Gastrocnemius medialis (tissue), 4 donors: Measurements from ENCODE around the gene RSPH9. TPM values are rescaled to one million over a fixed set of nuclear protein-coding genes. Genes with fewer than 3 reads are reported as not detected.
"Not testable (repeated sequence)": the region's sequence is repeated elsewhere in the genome, so short reads cannot be mapped to it uniquely, and the experiment has no call there.

Experiments used
- ATAC-seq, 2 donors: fragments of 150-250 bp; one replicate each; pipeline ENCODE4 v1.9.1; 2016
- DNase-seq, 2 donors: peaks; one replicate each; pipeline ENCODE4 v3.0.0-alpha.2; 2019
- H3K27ac ChIP-seq, 4 donors: fragments of 200-600 bp; sonication (generic); 1 replicate in 1 of 4; 2 replicates in 3 of 4; pipeline ENCODE4 v1.5.1; 2016 to 2018; ENCODE audit warnings: mild to moderate bottlenecking in 2 of 4, moderate library complexity in 1 of 4
- H3K27me3 ChIP-seq, 3 donors: fragments of 200-600 bp; sonication (generic) in 2 of 3; 1 replicate in 1 of 3; 2 replicates in 2 of 3; pipeline versions ENCODE4 v1.5.1 to v1.6.0; 2016 to 2019; ENCODE audit warnings: mild to moderate bottlenecking in 1 of 3, moderate library complexity in 1 of 3
- H3K36me3 ChIP-seq, 2 donors: fragments of 200-600 bp; sonication (generic) in 1 of 2; one replicate each; pipeline ENCODE4 v1.5.1; 2017 to 2018
- H3K4me1 ChIP-seq, 2 donors: fragments of 200-600 bp; sonication (generic) in 1 of 2; one replicate each; pipeline ENCODE4 v1.5.1; 2016 to 2017; ENCODE audit warnings: mild to moderate bottlenecking in 2 of 2
- H3K4me3 ChIP-seq, 4 donors: fragments of 200-600 bp; sonication (generic) in 3 of 4; 1 replicate in 1 of 4; 2 replicates in 3 of 4; pipeline ENCODE4 v1.5.1; 2016 to 2019; ENCODE audit warnings: mild to moderate bottlenecking in 2 of 4
- H3K9me3 ChIP-seq, 3 donors: fragments of 200-600 bp; sonication (generic) in 2 of 3; 1 replicate in 1 of 3; 2 replicates in 2 of 3; pipeline ENCODE4 v1.5.1; 2016 to 2019
- POLR2A ChIP-seq, 2 donors: fragments of 450-650 bp; IDR thresholded peaks; one replicate each; pipeline ENCODE4 v1.6.1; 2017; ENCODE audit warnings: antibody characterized with exemption in 2 of 2, mild to moderate bottlenecking in 2 of 2, moderate library complexity in 2 of 2
- in situ Hi-C, 4 donors: fragments of 200-750 bp; cut with MboI; loops; one replicate each; pipeline versions ENCODE4 v1.15.0 to v1.8.0; 2017; ENCODE audit warnings: low sequenced_read_pairs in 4 of 4
- intact Hi-C: fragments of 100-400 bp; cut with DNase I; formaldehyde crosslinking; loops from one replicate; pipeline ENCODE4 v1.15.1; 2023; ENCODE audit warnings: low total_unique reads
- total RNA-seq, 4 donors: library from RNA; depleted of rRNA; stranded (reverse); fragments of >200 nt; gene quantifications; one replicate each; pipeline versions ENCODE4 v1.1.0 to v1.2.3, GENCODE V29; 2016
- TF ChIP-seq, protein P1 (sequence below), 5 experiments: fragments of 450-650 bp in 3 of 5; fragments of 200-600 bp in 2 of 5; sonication (generic) in 2 of 5; IDR thresholded peaks in 4 of 5; conservative IDR thresholded peaks in 1 of 5; 1 replicate in 4 of 5; 2 replicates in 1 of 5; pipeline ENCODE4 v1.5.1; 2016 to 2019; ENCODE audit warnings: antibody characterized with exemption in 5 of 5, mild to moderate bottlenecking in 3 of 5, moderate library complexity in 3 of 5

RSPH9 gene
- total RNA-seq, 4 donors from 2014 or later = 0.09 TPM; not detected in 3

DNA sequence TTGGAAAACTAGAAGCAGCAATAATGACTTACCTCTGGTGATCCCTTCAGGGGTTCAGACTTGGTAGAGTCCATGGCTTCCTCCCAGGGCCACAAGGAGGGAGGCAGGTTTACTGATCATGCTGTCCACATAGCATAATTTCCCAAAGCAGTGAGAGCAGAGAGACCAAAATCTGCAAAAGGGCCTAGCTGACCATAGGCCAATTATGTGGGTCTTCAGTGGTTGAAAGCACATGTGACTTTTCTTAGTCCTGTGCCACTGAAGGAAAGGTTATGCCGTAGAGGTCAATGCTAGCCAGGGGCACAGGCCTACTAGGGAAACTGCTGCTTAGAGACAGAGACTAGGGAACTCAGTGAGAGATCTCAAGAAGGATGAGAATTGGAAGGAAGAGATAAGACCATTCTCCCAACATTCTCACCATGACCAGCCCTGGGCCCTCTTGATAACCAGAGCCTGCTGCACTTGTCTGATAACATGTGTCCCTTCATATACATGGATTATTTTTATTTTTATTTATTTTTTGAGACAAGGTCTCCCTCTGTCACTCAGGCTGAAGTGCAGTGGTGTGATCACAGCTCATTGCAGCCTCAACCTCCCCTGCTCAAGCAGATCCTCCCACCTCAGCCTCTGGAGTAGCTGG, 13.7 kb upstream of the RSPH9 start:
- Histone ChIP-seq H3K4me3 (no peak overlapping the region), H3K36me3 (no peaks in the 10 kb centered on the region), H3K4me1 (peaks cover 26 to 29% of the 10 kb centered on the region in 2 donors), H3K27ac (peak overlapping the region; percentile 97 to 100 (median 100)), H3K9me3 (no peaks in the 10 kb centered on the region), H3K27me3 (no peaks in the 10 kb centered on the region)
- in situ Hi-C loops (no loop called here), intact Hi-C loops (no loop called here)
- DNase-seq (no peak), ATAC-seq (no peak)
- TF ChIP-seq, protein P1, sequence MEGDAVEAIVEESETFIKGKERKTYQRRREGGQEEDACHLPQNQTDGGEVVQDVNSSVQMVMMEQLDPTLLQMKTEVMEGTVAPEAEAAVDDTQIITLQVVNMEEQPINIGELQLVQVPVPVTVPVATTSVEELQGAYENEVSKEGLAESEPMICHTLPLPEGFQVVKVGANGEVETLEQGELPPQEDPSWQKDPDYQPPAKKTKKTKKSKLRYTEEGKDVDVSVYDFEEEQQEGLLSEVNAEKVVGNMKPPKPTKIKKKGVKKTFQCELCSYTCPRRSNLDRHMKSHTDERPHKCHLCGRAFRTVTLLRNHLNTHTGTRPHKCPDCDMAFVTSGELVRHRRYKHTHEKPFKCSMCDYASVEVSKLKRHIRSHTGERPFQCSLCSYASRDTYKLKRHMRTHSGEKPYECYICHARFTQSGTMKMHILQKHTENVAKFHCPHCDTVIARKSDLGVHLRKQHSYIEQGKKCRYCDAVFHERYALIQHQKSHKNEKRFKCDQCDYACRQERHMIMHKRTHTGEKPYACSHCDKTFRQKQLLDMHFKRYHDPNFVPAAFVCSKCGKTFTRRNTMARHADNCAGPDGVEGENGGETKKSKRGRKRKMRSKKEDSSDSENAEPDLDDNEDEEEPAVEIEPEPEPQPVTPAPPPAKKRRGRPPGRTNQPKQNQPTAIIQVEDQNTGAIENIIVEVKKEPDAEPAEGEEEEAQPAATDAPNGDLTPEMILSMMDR (IDR thresholded peaks at IDR 0.05 in 4 of 5, conservative IDR thresholded peaks at IDR 0.05 in 1 of 5) = no peak
- TF ChIP-seq POLR2A (IDR thresholded peaks at IDR 0.05) = no peak

DNA sequence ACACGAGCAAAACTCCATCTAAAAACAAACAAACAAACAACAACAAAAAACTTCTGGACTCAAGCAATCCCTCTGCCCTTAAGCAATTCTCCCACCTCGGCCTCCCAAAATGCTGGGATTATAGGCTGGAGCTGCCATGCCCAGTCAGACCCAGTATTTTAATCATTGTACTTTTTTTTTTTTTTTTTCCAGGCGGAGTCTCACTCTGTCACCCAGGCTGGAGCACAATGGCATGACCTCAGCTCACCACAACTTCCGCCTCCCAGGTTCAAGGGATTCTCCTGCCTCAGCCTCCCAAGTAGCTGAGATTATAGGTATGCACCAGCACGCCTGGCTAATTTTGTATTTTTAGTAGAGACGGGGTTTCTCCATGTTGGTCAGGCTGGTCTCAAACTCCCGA, 11.8 kb upstream of the RSPH9 start:
- intact Hi-C loops, H3K4me3 ChIP-seq, H3K27me3 ChIP-seq, ATAC-seq, DNase-seq, H3K9me3 ChIP-seq, in situ Hi-C loops, H3K36me3 ChIP-seq, H3K27ac ChIP-seq: not testable (repeated sequence)
- peaks cover 31 to 35% of the 10 kb centered on the region in 2 donors for H3K4me1 ChIP-seq

DNA sequence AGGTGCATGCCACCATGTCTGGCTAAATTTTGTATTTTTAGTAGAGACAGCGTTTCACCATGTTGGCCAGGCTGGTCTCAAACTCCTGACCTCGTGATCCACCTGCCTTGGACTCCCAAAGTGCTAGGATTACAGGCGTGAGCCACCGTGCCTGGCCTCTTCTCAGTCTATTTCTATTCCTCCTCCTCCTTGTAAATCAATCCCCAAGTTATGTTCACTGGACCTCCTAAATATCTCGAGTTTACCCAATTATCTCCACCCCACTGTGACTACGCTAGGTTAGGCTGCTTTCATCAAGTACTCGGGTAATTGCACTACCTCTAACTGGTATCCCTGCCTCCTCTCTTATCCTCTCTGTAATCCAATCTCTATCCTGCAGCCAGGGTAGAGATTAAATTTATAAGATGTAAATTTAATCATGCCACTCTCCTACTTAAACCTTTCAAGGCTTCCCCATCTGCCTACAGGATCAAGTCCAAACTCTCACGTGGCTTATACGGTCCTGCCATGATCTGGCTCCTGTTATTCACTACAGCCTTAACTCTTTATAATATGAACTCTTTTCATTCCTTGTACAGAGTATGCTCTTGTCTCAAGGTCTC, 10.0 kb upstream of the RSPH9 start:
- Histone ChIP-seq H3K27me3 (no peaks in the 10 kb centered on the region), H3K4me3 (no peak overlapping the region)
- intact Hi-C loops = no loop called here

DNA sequence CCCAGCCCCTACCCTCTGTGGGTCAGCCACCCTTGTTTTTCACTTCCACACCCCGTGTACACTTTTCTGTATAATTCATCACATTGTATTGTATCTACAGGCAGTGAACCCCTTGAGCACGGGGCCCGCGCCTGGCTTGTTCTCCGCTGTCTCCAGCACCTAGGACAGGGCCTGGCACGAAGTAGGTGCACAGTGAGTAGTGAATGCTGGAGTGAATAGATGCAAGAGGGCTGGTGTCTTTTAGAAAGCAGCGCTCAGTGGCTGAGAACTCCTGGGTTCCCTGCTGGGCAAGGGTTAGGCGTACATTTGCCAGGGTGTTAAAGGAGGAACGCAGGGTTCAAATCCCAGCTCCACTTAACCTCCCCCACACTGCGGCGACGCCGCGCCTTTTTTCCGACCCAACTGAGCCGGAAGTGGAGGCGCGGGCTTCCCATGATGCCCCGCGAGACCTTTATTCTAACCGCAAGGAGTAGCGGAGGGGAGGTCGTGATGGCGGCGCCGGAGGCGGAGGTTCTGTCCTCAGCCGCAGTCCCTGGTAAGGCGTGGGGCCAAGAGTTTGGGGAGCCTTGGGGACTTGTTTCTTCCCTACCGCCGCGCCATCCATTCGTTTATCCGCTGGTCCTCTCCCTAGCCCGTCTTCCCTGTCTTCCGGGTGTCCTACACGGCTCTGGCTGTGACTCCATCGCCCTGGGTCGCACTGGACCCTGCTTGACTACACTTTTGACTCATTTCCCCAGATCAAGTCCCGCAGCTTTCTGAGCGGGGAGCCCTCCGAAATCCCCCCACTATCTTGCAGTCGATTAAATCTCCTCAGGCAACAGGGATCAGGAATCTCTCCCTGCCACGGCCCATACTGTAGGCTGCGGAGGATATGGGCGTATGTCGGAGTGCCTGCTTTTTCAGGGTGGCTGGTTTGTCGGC, 9.2 kb upstream of the RSPH9 start, which contains the start of gene MAD2L1BP:
MAD2L1BP (plus strand) TSS at position 454 of the 921 bp plus-strand sequence; CDS start at position 490, 36 bp downstream.
- intact Hi-C loops (no loop called here), in situ Hi-C loops (no loop called here)
- Histone ChIP-seq H3K27me3 (no peaks in the 10 kb centered on the region), H3K27ac (peak within 1 kb of the TSS; percentile 86 to 93 (median 90)), H3K36me3 (peaks cover 0 to 30% of the 10 kb centered on the region in 2 donors), H3K9me3 (no peaks in the 10 kb centered on the region), H3K4me1 (peaks cover 32 to 36% of the 10 kb centered on the region in 2 donors), H3K4me3 (peak within 1 kb of the TSS; percentile 84 to 91 (median 88))
- DNase-seq = peak; percentile 58 to 77
- peak; percentile 82 for ATAC-seq
- TF ChIP-seq, protein P1 (IDR thresholded peaks at IDR 0.05 in 4 of 5, conservative IDR thresholded peaks at IDR 0.05 in 1 of 5) = peak in 1 of 5 experiments; percentile 15
- TF ChIP-seq POLR2A (IDR thresholded peaks at IDR 0.05) = peak; percentile 85 to 87

More for the DNA sequence above, 10.0 kb upstream of the RSPH9 start:
- H3K36me3 ChIP-seq = peaks cover 0 to 22% of the 10 kb centered on the region in 2 donors
- H3K9me3 ChIP-seq = no peaks in the 10 kb centered on the region
- H3K4me1 ChIP-seq = peaks cover 34 to 42% of the 10 kb centered on the region in 2 donors
- ATAC-seq (no peak), DNase-seq (no peak)
- peak overlapping the region; percentile 86 to 93 (median 90) for H3K27ac ChIP-seq
- in situ Hi-C loops = no loop called here
- TF ChIP-seq POLR2A (IDR thresholded peaks at IDR 0.05) = no peak
- TF ChIP-seq, protein P1 (IDR thresholded peaks at IDR 0.05 in 4 of 5, conservative IDR thresholded peaks at IDR 0.05 in 1 of 5) = no peak
